ENCODE data around the gene EIF5. TPM values are rescaled to one million over a fixed set of nuclear protein-coding genes. Genes with fewer than 3 reads are reported as not detected.

EIF5 gene
- total and polyA plus RNA-seq, 12 donors = 35.7 to 555 (median 236) TPM

DNA sequence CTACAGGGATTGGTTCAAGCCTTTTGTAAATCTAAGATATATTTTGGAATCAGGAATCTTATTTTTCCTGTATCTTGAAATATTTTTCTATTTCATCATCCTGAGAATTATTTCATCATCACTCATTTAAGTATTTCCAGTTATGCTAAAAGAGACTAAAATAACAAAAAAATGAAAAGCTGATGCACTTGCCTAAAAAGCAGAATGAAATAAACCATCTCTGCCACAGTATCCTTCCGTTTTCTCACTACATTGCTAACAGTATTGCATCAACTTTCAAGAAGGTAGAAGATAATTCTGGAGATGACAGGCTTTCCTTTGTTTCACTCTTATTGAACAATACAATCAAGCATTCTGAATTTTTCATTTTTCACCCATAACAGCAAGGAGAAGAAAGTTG lies 31.1 kb upstream of the EIF5 start:
- Histone ChIP-seq H3K27me3 (no peaks in the 10 kb centered on the region), H3K4me1 (replicated peaks in 1 of 2) (peaks cover 0 to 5% of the 10 kb centered on the region in 2 donors), H3K27ac (no peak overlapping the region), H3K4me3 (no peak overlapping the region), H3K36me3 (replicated peaks in 1 of 2) (no peaks in the 10 kb centered on the region), H3K9me3 (replicated peaks in 1 of 3) (no peaks in the 10 kb centered on the region)
- intact Hi-C loops (cut with DNase I) = no loop called here
- 73 to 86% (median 82%) methylated on average over 1 of the region's 1 CpG for WGBS, 4 donors
- TF ChIP-seq, protein P1, sequence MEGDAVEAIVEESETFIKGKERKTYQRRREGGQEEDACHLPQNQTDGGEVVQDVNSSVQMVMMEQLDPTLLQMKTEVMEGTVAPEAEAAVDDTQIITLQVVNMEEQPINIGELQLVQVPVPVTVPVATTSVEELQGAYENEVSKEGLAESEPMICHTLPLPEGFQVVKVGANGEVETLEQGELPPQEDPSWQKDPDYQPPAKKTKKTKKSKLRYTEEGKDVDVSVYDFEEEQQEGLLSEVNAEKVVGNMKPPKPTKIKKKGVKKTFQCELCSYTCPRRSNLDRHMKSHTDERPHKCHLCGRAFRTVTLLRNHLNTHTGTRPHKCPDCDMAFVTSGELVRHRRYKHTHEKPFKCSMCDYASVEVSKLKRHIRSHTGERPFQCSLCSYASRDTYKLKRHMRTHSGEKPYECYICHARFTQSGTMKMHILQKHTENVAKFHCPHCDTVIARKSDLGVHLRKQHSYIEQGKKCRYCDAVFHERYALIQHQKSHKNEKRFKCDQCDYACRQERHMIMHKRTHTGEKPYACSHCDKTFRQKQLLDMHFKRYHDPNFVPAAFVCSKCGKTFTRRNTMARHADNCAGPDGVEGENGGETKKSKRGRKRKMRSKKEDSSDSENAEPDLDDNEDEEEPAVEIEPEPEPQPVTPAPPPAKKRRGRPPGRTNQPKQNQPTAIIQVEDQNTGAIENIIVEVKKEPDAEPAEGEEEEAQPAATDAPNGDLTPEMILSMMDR (IDR thresholded peaks at IDR 0.05) = no peak
- no peak for TF ChIP-seq POLR2A (IDR thresholded peaks at IDR 0.05)
- DNase-seq = no peak

DNA sequence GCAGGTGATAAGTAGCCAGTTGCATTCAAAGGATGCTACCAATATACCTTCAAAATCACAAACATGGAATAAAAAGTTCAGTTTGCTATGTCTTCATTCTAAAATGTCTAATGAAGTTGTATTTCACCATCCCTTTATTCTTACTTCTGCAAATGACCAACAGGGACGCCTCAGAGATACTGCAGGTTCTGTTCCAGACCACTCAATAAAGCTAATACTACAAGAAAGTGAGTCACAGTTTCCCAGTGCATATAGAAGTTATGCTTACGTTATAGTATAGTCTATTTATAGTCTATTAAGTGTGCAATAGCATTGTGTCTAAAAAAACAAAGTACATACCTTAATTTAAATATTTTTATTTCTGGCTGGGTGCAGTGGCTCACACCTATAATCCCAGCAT lies 29.3 kb upstream of the EIF5 start:
- WGBS, 4 donors = 37 to 63% (median 58%) methylated on average over 2 of the region's 2 CpGs
- Histone ChIP-seq H3K27me3 (no peaks in the 10 kb centered on the region), H3K27ac (no peak overlapping the region), H3K36me3 (replicated peaks in 1 of 2) (no peaks in the 10 kb centered on the region), H3K4me3 (no peak overlapping the region), H3K4me1 (replicated peaks in 1 of 2) (peaks cover 0 to 5% of the 10 kb centered on the region in 2 donors), H3K9me3 (replicated peaks in 1 of 3) (no peaks in the 10 kb centered on the region)
- intact Hi-C loops (cut with DNase I) = no loop called here
- TF ChIP-seq, protein P1 (IDR thresholded peaks at IDR 0.05) = no peak
- TF ChIP-seq POLR2A (IDR thresholded peaks at IDR 0.05) = no peak
- no peak for DNase-seq

DNA sequence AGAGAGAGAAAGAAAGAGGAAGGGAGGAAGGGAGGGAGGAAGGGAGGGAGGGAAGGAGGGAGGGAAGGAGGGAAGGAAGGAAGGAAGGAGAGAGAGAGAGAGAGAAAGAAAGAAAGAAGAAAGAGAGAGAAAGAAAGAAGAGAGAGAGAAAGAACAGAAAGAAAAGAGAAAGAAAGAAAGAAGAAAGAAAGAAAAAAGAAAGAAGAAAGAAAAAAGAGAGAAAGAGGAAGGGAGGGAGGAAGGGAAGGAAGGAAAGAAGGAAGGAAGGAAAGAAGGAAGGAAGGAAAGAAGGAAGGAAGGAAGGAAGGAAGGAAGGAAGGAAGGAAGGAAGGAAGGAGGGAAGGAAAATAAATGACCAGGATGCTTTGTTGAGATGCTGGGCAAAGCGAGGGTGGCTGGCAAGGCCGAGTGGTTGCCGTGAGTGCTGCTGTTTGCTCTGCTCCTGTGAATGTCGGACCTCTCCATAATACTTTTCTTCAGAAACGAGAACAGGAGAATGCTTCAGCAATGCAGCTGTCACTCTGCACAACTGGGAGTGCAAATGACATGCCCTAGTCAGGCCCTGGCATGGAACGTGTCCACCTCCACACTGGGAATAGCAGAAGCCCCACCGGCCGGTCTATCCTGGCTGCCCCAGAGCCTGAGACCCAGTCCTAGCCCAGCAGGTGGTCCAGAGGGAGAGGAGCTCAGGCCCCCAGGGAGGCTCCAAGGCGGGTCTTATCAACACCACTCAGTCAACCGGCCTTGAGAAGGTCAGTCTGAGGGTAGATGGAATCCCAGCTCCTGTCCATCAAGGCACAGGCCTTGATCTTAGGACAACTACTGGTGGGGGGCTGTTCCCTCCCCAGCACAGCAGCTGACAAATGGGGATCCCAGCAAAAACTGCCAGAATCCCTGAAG lies 25.1 kb upstream of the EIF5 start:
- no peak overlapping the region for H3K4me3 ChIP-seq
- 82 to 88% (median 87%) methylated on average over 6 to 10 of the region's 10 CpGs for whole genome bisulfite sequencing, 4 donors
- TF ChIP-seq, protein P1 (IDR thresholded peaks at IDR 0.05) = no peak
- no peak for TF ChIP-seq POLR2A (IDR thresholded peaks at IDR 0.05)
- no peak for DNase-seq
- H3K27me3 ChIP-seq = no peaks in the 10 kb centered on the region
- no peaks in the 10 kb centered on the region for H3K36me3 ChIP-seq (replicated peaks in 1 of 2)
- intact Hi-C loops (cut with DNase I) = no loop called here
- H3K4me1 ChIP-seq (replicated peaks in 1 of 2) = peaks cover 0 to under 1% of the 10 kb centered on the region in 2 donors
- no peaks in the 10 kb centered on the region for H3K9me3 ChIP-seq (replicated peaks in 1 of 3)
- no peak overlapping the region for H3K27ac ChIP-seq

DNA sequence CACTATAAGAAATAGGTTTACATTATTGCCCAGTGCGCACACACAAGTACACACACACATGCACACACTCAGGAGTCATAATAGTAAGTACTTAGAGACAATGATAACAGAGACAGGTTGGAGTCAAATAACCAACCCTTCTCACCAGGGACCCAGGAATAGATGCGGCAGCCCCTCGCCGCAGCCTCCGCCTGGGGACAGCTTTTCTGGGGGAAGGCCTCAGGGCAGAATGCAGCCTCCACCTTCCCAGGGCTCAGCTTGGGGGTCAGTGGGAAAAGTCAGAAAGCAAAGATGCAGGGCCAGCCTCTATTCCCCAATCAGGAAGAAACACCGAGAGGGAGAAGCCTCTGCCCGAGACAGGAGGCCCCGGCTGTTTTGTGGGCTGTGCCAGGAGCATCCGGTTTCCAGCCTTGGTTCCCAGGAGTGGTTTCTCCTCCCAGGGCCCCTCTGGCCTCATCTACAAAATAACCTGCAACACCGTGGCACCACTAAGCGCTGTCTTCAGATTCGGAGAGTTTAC lies 23.4 kb upstream of the EIF5 start:
- no peaks in the 10 kb centered on the region for H3K36me3 ChIP-seq (replicated peaks in 1 of 2)
- no peak overlapping the region for H3K27ac ChIP-seq
- no peaks in the 10 kb centered on the region for H3K27me3 ChIP-seq
- intact Hi-C loops (cut with DNase I) = no loop called here
- no peak overlapping the region for H3K4me3 ChIP-seq
- H3K4me1 ChIP-seq (replicated peaks in 1 of 2) = peaks cover 0 to 11% of the 10 kb centered on the region in 2 donors
- 88 to 91% (median 89%) methylated on average over 12 of the region's 12 CpGs for WGBS, 4 donors
- H3K9me3 ChIP-seq (replicated peaks in 1 of 3) = no peaks in the 10 kb centered on the region
- TF ChIP-seq POLR2A (IDR thresholded peaks at IDR 0.05) = no peak
- TF ChIP-seq, protein P1 (IDR thresholded peaks at IDR 0.05) = no peak
- DNase-seq = no peak
